OCI-LY3 (cell line): ENCODE results near the gene ETHE1.

Source experiments
- EZH2phosphoT487 ChIP-seq: fragments of 200-600 bp; shearing (Covaris generic); IDR thresholded peaks from 2 replicates; pipeline ENCODE4 v1.6.1; 2018; ENCODE audit warnings: antibody characterized with exemption, mixed run types, low read depth
- TF ChIP-seq, protein P1 (sequence below): fragments of 200-600, 300-600 bp; sonication (generic); IDR thresholded peaks from 2 replicates; pipeline ENCODE4 v1.5.1; 2014; ENCODE audit warnings: antibody characterized with exemption, low read length, low read depth

DNA sequence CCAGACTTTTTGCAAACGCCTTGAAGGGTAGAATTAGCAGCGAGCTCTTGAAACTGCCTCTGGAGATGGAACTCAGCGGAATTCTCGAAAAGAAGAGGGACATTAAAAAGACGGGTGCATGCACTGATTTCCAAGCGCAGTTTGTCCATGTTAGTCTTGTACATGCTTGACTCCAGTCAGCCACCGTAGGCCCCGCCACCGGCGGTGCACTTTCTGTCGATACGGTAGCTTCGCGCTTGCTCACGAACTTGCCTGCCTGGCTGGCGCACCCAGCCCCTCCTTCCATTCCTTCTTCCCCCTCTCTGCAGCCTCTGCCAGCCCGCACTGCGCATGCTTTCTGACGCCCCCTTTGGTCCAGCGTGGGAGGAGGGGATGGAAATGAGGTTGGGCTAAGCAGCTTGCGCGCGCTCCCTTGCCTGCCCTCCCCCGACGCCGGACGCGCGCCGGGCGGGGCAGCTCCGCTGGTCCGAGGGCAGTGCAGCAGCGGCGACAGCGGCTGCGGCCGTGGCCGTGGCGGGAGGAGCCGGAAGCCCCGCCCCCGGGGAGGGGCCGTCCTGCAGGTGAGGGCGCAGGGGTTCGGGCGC is 6.1 kb upstream of the ETHE1 start, which contains the start of gene ZNF575:
- TF ChIP-seq, protein P1, sequence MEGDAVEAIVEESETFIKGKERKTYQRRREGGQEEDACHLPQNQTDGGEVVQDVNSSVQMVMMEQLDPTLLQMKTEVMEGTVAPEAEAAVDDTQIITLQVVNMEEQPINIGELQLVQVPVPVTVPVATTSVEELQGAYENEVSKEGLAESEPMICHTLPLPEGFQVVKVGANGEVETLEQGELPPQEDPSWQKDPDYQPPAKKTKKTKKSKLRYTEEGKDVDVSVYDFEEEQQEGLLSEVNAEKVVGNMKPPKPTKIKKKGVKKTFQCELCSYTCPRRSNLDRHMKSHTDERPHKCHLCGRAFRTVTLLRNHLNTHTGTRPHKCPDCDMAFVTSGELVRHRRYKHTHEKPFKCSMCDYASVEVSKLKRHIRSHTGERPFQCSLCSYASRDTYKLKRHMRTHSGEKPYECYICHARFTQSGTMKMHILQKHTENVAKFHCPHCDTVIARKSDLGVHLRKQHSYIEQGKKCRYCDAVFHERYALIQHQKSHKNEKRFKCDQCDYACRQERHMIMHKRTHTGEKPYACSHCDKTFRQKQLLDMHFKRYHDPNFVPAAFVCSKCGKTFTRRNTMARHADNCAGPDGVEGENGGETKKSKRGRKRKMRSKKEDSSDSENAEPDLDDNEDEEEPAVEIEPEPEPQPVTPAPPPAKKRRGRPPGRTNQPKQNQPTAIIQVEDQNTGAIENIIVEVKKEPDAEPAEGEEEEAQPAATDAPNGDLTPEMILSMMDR: no peak
- no peak for TF ChIP-seq EZH2phosphoT487
